GM23248 (cell line): ENCODE measurements around the gene FBP1. TPM values are rescaled to one million over a fixed set of nuclear protein-coding genes. Genes with fewer than 3 reads are reported as not detected.
A peak's percentile ranks its signal among the peaks of the same experiment; 100 is the strongest.

Source experiments
- DNase-seq: peaks from one replicate; pipeline ENCODE4 v3.0.0-alpha.2; 2015
- H2AFZ ChIP-seq: fragments of 200-600 bp; sonication (generic); 2 replicates; pipeline ENCODE4 v1.6.1; 2016; ENCODE audit warnings: antibody characterized with exemption
- H3F3A ChIP-seq: fragments of 200-600 bp; sonication (generic); 2 replicates; pipeline ENCODE4 v1.6.1; 2016; ENCODE audit warnings: mild to moderate bottlenecking, antibody characterized with exemption, mixed run types; ENCODE audit not compliant: insufficient read depth
- H3K27ac ChIP-seq: fragments of 200-600 bp; sonication (generic); 2 replicates; pipeline ENCODE4 v1.5.1; 2016; ENCODE audit warnings: mild to moderate bottlenecking
- H3K27me3 ChIP-seq: fragments of 200-600 bp; sonication (generic); replicated peaks from 2 replicates; pipeline ENCODE4 v1.6.1; 2016; ENCODE audit warnings: mild to moderate bottlenecking; ENCODE audit not compliant: insufficient read depth
- H3K36me3 ChIP-seq: fragments of 200-600 bp; sonication (generic); 2 replicates; pipeline ENCODE4 v1.6.1; 2016; ENCODE audit warnings: low read depth, mild to moderate bottlenecking
- H3K4me1 ChIP-seq: fragments of 200-600 bp; sonication (generic); 2 replicates; pipeline ENCODE4 v1.6.1; 2016; ENCODE audit warnings: mild to moderate bottlenecking; ENCODE audit not compliant: insufficient read depth
- H3K4me2 ChIP-seq: fragments of 200-600 bp; sonication (generic); one replicate; pipeline ENCODE4 v1.6.1; 2016; ENCODE audit warnings: mild to moderate bottlenecking; ENCODE audit not compliant: unreplicated experiment
- H3K4me3 ChIP-seq: fragments of 200-600 bp; sonication (generic); 2 replicates; pipeline ENCODE4 v1.5.1; 2016; ENCODE audit warnings: mild to moderate bottlenecking
- H3K79me2 ChIP-seq: fragments of 200-600 bp; sonication (generic); 2 replicates; pipeline ENCODE4 v1.6.1; 2016; ENCODE audit warnings: mild to moderate bottlenecking; ENCODE audit not compliant: insufficient read depth
- H3K9ac ChIP-seq: fragments of 200-600 bp; sonication (generic); 2 replicates; pipeline ENCODE4 v1.6.1; 2016; ENCODE audit warnings: mild to moderate bottlenecking
- H3K9me2 ChIP-seq: fragments of 200-600 bp; sonication (generic); 2 replicates; pipeline ENCODE4 v1.6.1; 2016; ENCODE audit warnings: mixed run types, mild to moderate bottlenecking, moderate library complexity; ENCODE audit not compliant: insufficient read depth
- H3K9me3 ChIP-seq: fragments of 200-600 bp; sonication (generic); one replicate; pipeline ENCODE4 v1.6.1; 2017; ENCODE audit warnings: low read depth
- H4K20me1 ChIP-seq: fragments of 200-600 bp; sonication (generic); 2 replicates; pipeline ENCODE4 v1.6.0; 2016; ENCODE audit not compliant: insufficient read depth
- EZH2 ChIP-seq: fragments of 200-600 bp; sonication (generic); IDR thresholded peaks from 2 replicates; pipeline ENCODE4 v1.6.1; 2018; ENCODE audit warnings: antibody characterized with exemption, mild to moderate bottlenecking; ENCODE audit not compliant: insufficient read depth, poor library complexity, severe bottlenecking
- EZH2phosphoT487 ChIP-seq: fragments of 200-600 bp; sonication (generic); IDR thresholded peaks from 2 replicates; pipeline ENCODE4 v1.6.1; 2018; ENCODE audit warnings: antibody characterized with exemption, moderate library complexity, mild to moderate bottlenecking, low read depth; ENCODE audit not compliant: insufficient read depth
- whole genome bisulfite sequencing, 2 experiments: methylation state at CpG; one replicate each; pipeline ENCODE4 v1.1.6; 2015 to 2017; ENCODE audit warnings: low lambda C conversion rate in 2 of 2, low coverage in 1 of 2; ENCODE audit errors: missing lambda C conversion rate in 2 of 2; 5-methylcytosine and 5-hydroxymethylcytosine counted together
- in situ Hi-C: fragments of 300-500 bp; cut with MboI; formaldehyde crosslinking; loops from 2 replicates; pipeline ENCODE4 v1.15.0; 2020
- polyA plus RNA-seq: library from polyadenylated mRNA; unstranded; fragments of >200 nt; fragmentation: Nextera tagmentation; extraction: Ambion mirVana; gene quantifications from 2 replicates; pipeline ENCODE4 v1.2.1, GENCODE V29; 2016
- total RNA-seq: library from RNA; depleted of rRNA; stranded (reverse); fragments of >200 nt; shearing (Covaris generic); gene quantifications from 2 replicates; pipeline ENCODE4 v1.2.3, GENCODE V29; 2014

FBP1 gene
- total and polyA plus RNA-seq, 2 experiments from 2014 or later: not detected

GRCh38 chr9:94645901-94646300, 6.6 kb upstream of the FBP1 start:
- H3K9me3 ChIP-seq: no peaks in the 10 kb centered on the region
- no peaks in the 10 kb centered on the region for H3K27me3 ChIP-seq
- peaks cover 6% of the 10 kb centered on the region; the same call in 1 of the 2 replicates for H3F3A ChIP-seq
- no peaks in the 10 kb centered on the region for H3K36me3 ChIP-seq
- in situ Hi-C loops: no loop called here
- H3K4me2 ChIP-seq: no peak overlapping the region
- no peak overlapping the region for H3K27ac ChIP-seq
- no peak overlapping the region for H3K4me3 ChIP-seq
- no peak overlapping the region for H2AFZ ChIP-seq
- DNase-seq: no peak
- H3K9ac ChIP-seq: no peak overlapping the region
- TF ChIP-seq EZH2phosphoT487 (no peak), EZH2 (no peak)
- H3K9me2 ChIP-seq: no peaks in the 10 kb centered on the region
- no peaks in the 10 kb centered on the region for H3K79me2 ChIP-seq
- no peaks in the 10 kb centered on the region for H4K20me1 ChIP-seq
- peaks cover 19% of the 10 kb centered on the region for H3K4me1 ChIP-seq
- 58 to 80% methylated on average over 6 of the region's 6 CpGs for whole genome bisulfite sequencing, 2 experiments

- Histone ChIP-seq H3K4me1 (peaks cover 15% of the 10 kb centered on the region), H3K27me3 (peaks cover 1% of the 10 kb centered on the region; the same call in 1 of the 2 replicates), H3K79me2 (no peaks in the 10 kb centered on the region), H2AFZ (no peak overlapping the region), H3K36me3 (no peaks in the 10 kb centered on the region), H4K20me1 (no peaks in the 10 kb centered on the region), H3K4me2 (no peak overlapping the region), H3K9me3 (no peaks in the 10 kb centered on the region), H3F3A (peaks cover 6% of the 10 kb centered on the region; the same call in 1 of the 2 replicates), H3K27ac (no peak overlapping the region), H3K9me2 (no peaks in the 10 kb centered on the region), H3K9ac (no peak overlapping the region), H3K4me3 (no peak overlapping the region)
- peak; percentile 26 for DNase-seq
- in situ Hi-C loops: no loop called here
- TF ChIP-seq EZH2phosphoT487 (no peak), EZH2 (no peak)
- 75 to 86% methylated on average over 5 of the region's 5 CpGs for WGBS, 2 experiments
Measured at GRCh38 chr9:94644543-94644942, 5.2 kb upstream of the FBP1 start.

- H3K4me1 ChIP-seq: peaks cover 7% of the 10 kb centered on the region
- H3K9me3 ChIP-seq: no peaks in the 10 kb centered on the region
- H3K9ac ChIP-seq: no peak overlapping the region
- no peak for DNase-seq
- in situ Hi-C loops: no loop called here
- H3K4me3 ChIP-seq: no peak overlapping the region
- peaks cover 4% of the 10 kb centered on the region; the same call in 1 of the 2 replicates for H3F3A ChIP-seq
- H3K9me2 ChIP-seq: no peaks in the 10 kb centered on the region
- no peaks in the 10 kb centered on the region for H4K20me1 ChIP-seq
- no peaks in the 10 kb centered on the region for H3K79me2 ChIP-seq
- no peak for TF ChIP-seq EZH2
- no peak for TF ChIP-seq EZH2phosphoT487
- H3K27ac ChIP-seq: no peak overlapping the region
- H2AFZ ChIP-seq: no peak overlapping the region
- WGBS, 2 experiments: 83 to 86% methylated on average over 4 of the region's 4 CpGs
- H3K4me2 ChIP-seq: no peak overlapping the region
- H3K36me3 ChIP-seq: no peaks in the 10 kb centered on the region
- peaks cover 8% of the 10 kb centered on the region for H3K27me3 ChIP-seq
Measured at GRCh38 chr9:94643741-94644140, 4.4 kb upstream of the FBP1 start.

GRCh38 chr9:94643176-94643575, 3.9 kb upstream of the FBP1 start:
- H3K36me3 ChIP-seq: no peaks in the 10 kb centered on the region
- DNase-seq: no peak
- no peaks in the 10 kb centered on the region for H4K20me1 ChIP-seq
- no peaks in the 10 kb centered on the region for H3K9me3 ChIP-seq
- no peak overlapping the region for H2AFZ ChIP-seq
- H3F3A ChIP-seq: no peaks in the 10 kb centered on the region
- no peaks in the 10 kb centered on the region for H3K79me2 ChIP-seq
- H3K4me1 ChIP-seq: peaks cover under 1% of the 10 kb centered on the region; the same call in 1 of the 2 replicates
- in situ Hi-C loops: no loop called here
- WGBS, 2 experiments: 59 to 60% methylated on average over 8 of the region's 8 CpGs
- no peak overlapping the region for H3K4me3 ChIP-seq
- no peak for TF ChIP-seq EZH2
- no peak for TF ChIP-seq EZH2phosphoT487
- H3K27me3 ChIP-seq: peaks cover 11% of the 10 kb centered on the region
- no peak overlapping the region for H3K27ac ChIP-seq
- H3K4me2 ChIP-seq: no peak overlapping the region
- H3K9ac ChIP-seq: no peak overlapping the region
- no peaks in the 10 kb centered on the region for H3K9me2 ChIP-seq

- WGBS, 2 experiments: 76 to 83% methylated on average over 5 of the region's 5 CpGs
- H3K4me2 ChIP-seq: no peak overlapping the region
- no peak overlapping the region for H3K4me3 ChIP-seq
- in situ Hi-C loops: no loop called here
- no peaks in the 10 kb centered on the region for H4K20me1 ChIP-seq
- no peaks in the 10 kb centered on the region for H3K4me1 ChIP-seq
- H3K36me3 ChIP-seq: no peaks in the 10 kb centered on the region
- peaks cover 14% of the 10 kb centered on the region for H3K27me3 ChIP-seq
- DNase-seq: no peak
- TF ChIP-seq EZH2phosphoT487 (no peak), EZH2 (no peak)
- no peaks in the 10 kb centered on the region for H3K9me3 ChIP-seq
- no peaks in the 10 kb centered on the region for H3K79me2 ChIP-seq
- no peak overlapping the region for H3K9ac ChIP-seq
- H2AFZ ChIP-seq: no peak overlapping the region
- H3K27ac ChIP-seq: no peak overlapping the region
- H3F3A ChIP-seq: no peaks in the 10 kb centered on the region
- no peaks in the 10 kb centered on the region for H3K9me2 ChIP-seq
Measured at GRCh38 chr9:94642501-94642900, 3.2 kb upstream of the FBP1 start.
